KOPT-K1 (cell line): Measurements from ENCODE around the gene PDCD6IP.
A peak's percentile ranks its signal among the peaks of the same experiment; 100 is the strongest.
"Not testable (repeated sequence)": the region's sequence is repeated elsewhere in the genome, so short reads cannot be mapped to it uniquely, and the experiment has no call there.

Experiments used
- H3K27ac ChIP-seq: fragments of 200-600 bp; sonication (generic); 2 replicates; pipeline ENCODE4 v1.5.1; 2016; ENCODE audit warnings: antibody characterized with exemption, mild to moderate bottlenecking, low read depth, low read length; ENCODE audit not compliant: poor library complexity, severe bottlenecking
- H3K36me3 ChIP-seq: fragments of 200-600 bp; sonication (generic); 2 replicates; pipeline ENCODE4 v1.5.1; 2017; ENCODE audit warnings: antibody characterized with exemption, mild to moderate bottlenecking, low read length, moderate library complexity; ENCODE audit not compliant: insufficient read depth
- H3K9me3 ChIP-seq: fragments of 200-600 bp; sonication (generic); 2 replicates; pipeline ENCODE4 v1.5.1; 2017; ENCODE audit warnings: antibody characterized with exemption, low read length, mild to moderate bottlenecking; ENCODE audit not compliant: insufficient read depth, poor library complexity, severe bottlenecking

The PDCD6IP gene

GRCh38 chr3:33810545-33810944 is 12.1 kb downstream of the PDCD6IP start:
- H3K27ac ChIP-seq: no peak overlapping the region
- no peaks in the 10 kb centered on the region for H3K9me3 ChIP-seq
- peaks cover 61% of the 10 kb centered on the region for H3K36me3 ChIP-seq

- Histone ChIP-seq H3K36me3 (peaks cover 87% of the 10 kb centered on the region), H3K9me3 (no peaks in the 10 kb centered on the region), H3K27ac (no peak overlapping the region)
Measured at GRCh38 chr3:33821989-33822388, 23.6 kb downstream of the PDCD6IP start.

GRCh38 chr3:33823821-33824220 is 25.4 kb downstream of the PDCD6IP start:
- Histone ChIP-seq H3K27ac (no peak overlapping the region), H3K36me3 (peaks cover 94% of the 10 kb centered on the region), H3K9me3 (no peaks in the 10 kb centered on the region)

- no peak overlapping the region for H3K27ac ChIP-seq
- no peaks in the 10 kb centered on the region for H3K9me3 ChIP-seq
- peaks cover 96% of the 10 kb centered on the region for H3K36me3 ChIP-seq
Measured at GRCh38 chr3:33825111-33825510, 26.7 kb downstream of the PDCD6IP start.

- H3K27ac ChIP-seq: no peak overlapping the region
- H3K36me3 ChIP-seq: peaks cover 95% of the 10 kb centered on the region
Measured at GRCh38 chr3:33826206-33826605, 27.8 kb downstream of the PDCD6IP start.

GRCh38 chr3:33826688-33827087 is 28.3 kb downstream of the PDCD6IP start:
- no peak overlapping the region for H3K27ac ChIP-seq
- H3K36me3 ChIP-seq: peaks cover 94% of the 10 kb centered on the region
- H3K9me3 ChIP-seq: no peaks in the 10 kb centered on the region

More at GRCh38 chr3:33826206-33826605, 27.8 kb downstream of the PDCD6IP start:
- H3K9me3 ChIP-seq: no peaks in the 10 kb centered on the region

GRCh38 chr3:33829720-33830119 is 31.3 kb downstream of the PDCD6IP start:
- peaks cover 73% of the 10 kb centered on the region for H3K36me3 ChIP-seq

GRCh38 chr3:33831053-33831452 is 32.6 kb downstream of the PDCD6IP start:
- H3K9me3 ChIP-seq: no peaks in the 10 kb centered on the region
- H3K36me3 ChIP-seq: peaks cover 71% of the 10 kb centered on the region
- H3K27ac ChIP-seq: no peak overlapping the region

More at GRCh38 chr3:33829720-33830119, 31.3 kb downstream of the PDCD6IP start:
- no peaks in the 10 kb centered on the region for H3K9me3 ChIP-seq
- no peak overlapping the region for H3K27ac ChIP-seq

GRCh38 chr3:33833408-33834095 is 35.1 kb downstream of the PDCD6IP start:
- no peaks in the 10 kb centered on the region for H3K9me3 ChIP-seq
- H3K27ac ChIP-seq: no peak overlapping the region
- peaks cover 66% of the 10 kb centered on the region for H3K36me3 ChIP-seq

- no peaks in the 10 kb centered on the region for H3K9me3 ChIP-seq
- peaks cover 65% of the 10 kb centered on the region for H3K36me3 ChIP-seq
- no peak overlapping the region for H3K27ac ChIP-seq
Measured at GRCh38 chr3:33834096-33834453, 35.6 kb downstream of the PDCD6IP start.

- not testable (repeated sequence) for H3K9me3 ChIP-seq, H3K27ac ChIP-seq
- peaks cover 65% of the 10 kb centered on the region for H3K36me3 ChIP-seq
Measured at GRCh38 chr3:33837182-33837581, 38.8 kb downstream of the PDCD6IP start.

- no peak overlapping the region for H3K27ac ChIP-seq
- H3K9me3 ChIP-seq: no peaks in the 10 kb centered on the region
- peaks cover 75% of the 10 kb centered on the region for H3K36me3 ChIP-seq
Measured at GRCh38 chr3:33839283-33839682, 40.9 kb downstream of the PDCD6IP start.

- no peak overlapping the region for H3K27ac ChIP-seq
- H3K9me3 ChIP-seq: no peaks in the 10 kb centered on the region
- peaks cover 82% of the 10 kb centered on the region for H3K36me3 ChIP-seq
Measured at GRCh38 chr3:33840179-33840578, 41.7 kb downstream of the PDCD6IP start.

- H3K36me3 ChIP-seq: peaks cover 62% of the 10 kb centered on the region
- no peaks in the 10 kb centered on the region for H3K9me3 ChIP-seq
- H3K27ac ChIP-seq: peak overlapping the region; percentile 5
Measured at GRCh38 chr3:33848624-33849347, 50.4 kb downstream of the PDCD6IP start.

- H3K9me3 ChIP-seq, H3K27ac ChIP-seq: not testable (repeated sequence)
- peaks cover 58% of the 10 kb centered on the region for H3K36me3 ChIP-seq
Measured at GRCh38 chr3:33850599-33850998, 52.2 kb downstream of the PDCD6IP start.

GRCh38 chr3:33855407-33855806 is 57.0 kb downstream of the PDCD6IP start:
- not testable (repeated sequence) for H3K27ac ChIP-seq, H3K9me3 ChIP-seq
- H3K36me3 ChIP-seq: peaks cover 74% of the 10 kb centered on the region
